Measurements from ENCODE around the gene DOCK3.

DOCK3 gene

GRCh38 chr3:50995085-50995824 lies 320.5 kb downstream of the DOCK3 start:
- no peaks in the 10 kb centered on the region for H3K27me3 ChIP-seq (ENCODE audit: control insufficient read depth, insufficient read depth, low read length, poor library complexity, severe bottlenecking)
- no peak overlapping the region for H3K4me3 ChIP-seq (ENCODE audit: insufficient read depth, low read depth, low read length)
- H3K27ac ChIP-seq (ENCODE audit: insufficient read depth, low read depth, low read length, poor library complexity, severe bottlenecking): no peak overlapping the region
- peaks cover 3% of the 10 kb centered on the region for H3K9me3 ChIP-seq (ENCODE audit: control insufficient read depth, low read length)
- H3K4me1 ChIP-seq (ENCODE audit: control insufficient read depth, insufficient read depth, low read length): no peaks in the 10 kb centered on the region
- no peaks in the 10 kb centered on the region for H3K36me3 ChIP-seq (ENCODE audit: control insufficient read depth, insufficient read depth, low read length)
- 89 to 92% methylated on average over 1 of the region's 1 CpG for WGBS, 2 experiments

- Histone ChIP-seq H3K4me3 (ENCODE audit: insufficient read depth, low read depth, low read length) (no peak overlapping the region), H3K4me1 (ENCODE audit: control insufficient read depth, insufficient read depth, low read length) (no peaks in the 10 kb centered on the region), H3K9me3 (ENCODE audit: control insufficient read depth, low read length) (no peaks in the 10 kb centered on the region), H3K27ac (ENCODE audit: insufficient read depth, low read depth, low read length, poor library complexity, severe bottlenecking) (no peak overlapping the region), H3K27me3 (ENCODE audit: control insufficient read depth, insufficient read depth, low read length, poor library complexity, severe bottlenecking) (no peaks in the 10 kb centered on the region), H3K36me3 (ENCODE audit: control insufficient read depth, insufficient read depth, low read length) (no peaks in the 10 kb centered on the region)
Measured at GRCh38 chr3:51002495-51002894, 327.8 kb downstream of the DOCK3 start.

GRCh38 chr3:51004235-51004634 lies 329.5 kb downstream of the DOCK3 start:
- no peaks in the 10 kb centered on the region for H3K9me3 ChIP-seq (ENCODE audit: control insufficient read depth, low read length)
- H3K27me3 ChIP-seq (ENCODE audit: control insufficient read depth, insufficient read depth, low read length, poor library complexity, severe bottlenecking): no peaks in the 10 kb centered on the region
- H3K4me1 ChIP-seq (ENCODE audit: control insufficient read depth, insufficient read depth, low read length): no peaks in the 10 kb centered on the region
- no peak overlapping the region for H3K27ac ChIP-seq (ENCODE audit: insufficient read depth, low read depth, low read length, poor library complexity, severe bottlenecking)
- WGBS, 2 experiments: 85 to 88% methylated on average over 2 of the region's 2 CpGs
- H3K4me3 ChIP-seq (ENCODE audit: insufficient read depth, low read depth, low read length): no peak overlapping the region
- H3K36me3 ChIP-seq (ENCODE audit: control insufficient read depth, insufficient read depth, low read length): no peaks in the 10 kb centered on the region

GRCh38 chr3:51024121-51024520 lies 349.4 kb downstream of the DOCK3 start:
- Histone ChIP-seq H3K27me3 (ENCODE audit: control insufficient read depth, insufficient read depth, low read length, poor library complexity, severe bottlenecking) (no peaks in the 10 kb centered on the region), H3K27ac (ENCODE audit: insufficient read depth, low read depth, low read length, poor library complexity, severe bottlenecking) (no peak overlapping the region), H3K4me1 (ENCODE audit: control insufficient read depth, insufficient read depth, low read length) (peaks cover 4% of the 10 kb centered on the region), H3K36me3 (ENCODE audit: control insufficient read depth, insufficient read depth, low read length) (no peaks in the 10 kb centered on the region), H3K9me3 (ENCODE audit: control insufficient read depth, low read length) (peaks cover 2% of the 10 kb centered on the region), H3K4me3 (ENCODE audit: insufficient read depth, low read depth, low read length) (no peak overlapping the region)

GRCh38 chr3:51024765-51025632 lies 350.3 kb downstream of the DOCK3 start:
- Histone ChIP-seq H3K4me3 (ENCODE audit: insufficient read depth, low read depth, low read length) (no peak overlapping the region), H3K27me3 (ENCODE audit: control insufficient read depth, insufficient read depth, low read length, poor library complexity, severe bottlenecking) (no peaks in the 10 kb centered on the region), H3K9me3 (ENCODE audit: control insufficient read depth, low read length) (peaks cover 2% of the 10 kb centered on the region), H3K36me3 (ENCODE audit: control insufficient read depth, insufficient read depth, low read length) (no peaks in the 10 kb centered on the region), H3K4me1 (ENCODE audit: control insufficient read depth, insufficient read depth, low read length) (peaks cover 4% of the 10 kb centered on the region), H3K27ac (ENCODE audit: insufficient read depth, low read depth, low read length, poor library complexity, severe bottlenecking) (no peak overlapping the region)
- WGBS, 2 experiments: 77 to 79% methylated on average over 10 of the region's 10 CpGs

GRCh38 chr3:51031666-51032065 lies 356.9 kb downstream of the DOCK3 start:
- Histone ChIP-seq H3K4me3 (ENCODE audit: insufficient read depth, low read depth, low read length) (no peak overlapping the region), H3K27ac (ENCODE audit: insufficient read depth, low read depth, low read length, poor library complexity, severe bottlenecking) (no peak overlapping the region), H3K36me3 (ENCODE audit: control insufficient read depth, insufficient read depth, low read length) (no peaks in the 10 kb centered on the region), H3K4me1 (ENCODE audit: control insufficient read depth, insufficient read depth, low read length) (no peaks in the 10 kb centered on the region), H3K9me3 (ENCODE audit: control insufficient read depth, low read length) (peaks cover 2% of the 10 kb centered on the region), H3K27me3 (ENCODE audit: control insufficient read depth, insufficient read depth, low read length, poor library complexity, severe bottlenecking) (no peaks in the 10 kb centered on the region)
- WGBS, 2 experiments: 67 to 84% methylated on average over 1 to 2 of the region's 3 CpGs

GRCh38 chr3:51035630-51036029 lies 360.9 kb downstream of the DOCK3 start:
- H3K27me3 ChIP-seq (ENCODE audit: control insufficient read depth, insufficient read depth, low read length, poor library complexity, severe bottlenecking): no peaks in the 10 kb centered on the region
- no peaks in the 10 kb centered on the region for H3K4me1 ChIP-seq (ENCODE audit: control insufficient read depth, insufficient read depth, low read length)
- H3K4me3 ChIP-seq (ENCODE audit: insufficient read depth, low read depth, low read length): no peak overlapping the region
- H3K36me3 ChIP-seq (ENCODE audit: control insufficient read depth, insufficient read depth, low read length): no peaks in the 10 kb centered on the region
- H3K9me3 ChIP-seq (ENCODE audit: control insufficient read depth, low read length): no peaks in the 10 kb centered on the region
- H3K27ac ChIP-seq (ENCODE audit: insufficient read depth, low read depth, low read length, poor library complexity, severe bottlenecking): no peak overlapping the region

GRCh38 chr3:51044982-51045381 lies 370.3 kb downstream of the DOCK3 start:
- no peaks in the 10 kb centered on the region for H3K36me3 ChIP-seq (ENCODE audit: control insufficient read depth, insufficient read depth, low read length)
- H3K9me3 ChIP-seq (ENCODE audit: control insufficient read depth, low read length): no peaks in the 10 kb centered on the region
- H3K27me3 ChIP-seq (ENCODE audit: control insufficient read depth, insufficient read depth, low read length, poor library complexity, severe bottlenecking): no peaks in the 10 kb centered on the region
- 100% methylated on average over 1 of the region's 1 CpG; no CpG with 5 or more reads in 1 of the 2 experiments for WGBS, 2 experiments
- H3K27ac ChIP-seq (ENCODE audit: insufficient read depth, low read depth, low read length, poor library complexity, severe bottlenecking): no peak overlapping the region
- no peak overlapping the region for H3K4me3 ChIP-seq (ENCODE audit: insufficient read depth, low read depth, low read length)
- no peaks in the 10 kb centered on the region for H3K4me1 ChIP-seq (ENCODE audit: control insufficient read depth, insufficient read depth, low read length)

- no peaks in the 10 kb centered on the region for H3K9me3 ChIP-seq (ENCODE audit: control insufficient read depth, low read length)
- H3K27me3 ChIP-seq (ENCODE audit: control insufficient read depth, insufficient read depth, low read length, poor library complexity, severe bottlenecking): no peaks in the 10 kb centered on the region
- H3K27ac ChIP-seq (ENCODE audit: insufficient read depth, low read depth, low read length, poor library complexity, severe bottlenecking): no peak overlapping the region
- H3K36me3 ChIP-seq (ENCODE audit: control insufficient read depth, insufficient read depth, low read length): no peaks in the 10 kb centered on the region
- no peak overlapping the region for H3K4me3 ChIP-seq (ENCODE audit: insufficient read depth, low read depth, low read length)
- H3K4me1 ChIP-seq (ENCODE audit: control insufficient read depth, insufficient read depth, low read length): no peaks in the 10 kb centered on the region
- 86 to 88% methylated on average over 1 of the region's 1 CpG for WGBS, 2 experiments
Measured at GRCh38 chr3:51052562-51052961, 377.8 kb downstream of the DOCK3 start.

- Histone ChIP-seq H3K9me3 (ENCODE audit: control insufficient read depth, low read length) (no peaks in the 10 kb centered on the region), H3K36me3 (ENCODE audit: control insufficient read depth, insufficient read depth, low read length) (no peaks in the 10 kb centered on the region), H3K4me1 (ENCODE audit: control insufficient read depth, insufficient read depth, low read length) (no peaks in the 10 kb centered on the region), H3K4me3 (ENCODE audit: insufficient read depth, low read depth, low read length) (no peak overlapping the region), H3K27ac (ENCODE audit: insufficient read depth, low read depth, low read length, poor library complexity, severe bottlenecking) (no peak overlapping the region), H3K27me3 (ENCODE audit: control insufficient read depth, insufficient read depth, low read length, poor library complexity, severe bottlenecking) (no peaks in the 10 kb centered on the region)
- 78 to 92% methylated on average over 1 of the region's 1 CpG for WGBS, 2 experiments
Measured at GRCh38 chr3:51057121-51057520, 382.4 kb downstream of the DOCK3 start.
